ENCODE data around the gene SLC25A25. TPM values are rescaled to one million over a fixed set of nuclear protein-coding genes. Genes with fewer than 3 reads are reported as not detected.

The SLC25A25 gene
- total and polyA plus RNA-seq, 2 of the 8 experiments (the other 6 are each of a cell fraction or from before 2014, with no cell fraction given) = 6.5 to 18.5 TPM

DNA sequence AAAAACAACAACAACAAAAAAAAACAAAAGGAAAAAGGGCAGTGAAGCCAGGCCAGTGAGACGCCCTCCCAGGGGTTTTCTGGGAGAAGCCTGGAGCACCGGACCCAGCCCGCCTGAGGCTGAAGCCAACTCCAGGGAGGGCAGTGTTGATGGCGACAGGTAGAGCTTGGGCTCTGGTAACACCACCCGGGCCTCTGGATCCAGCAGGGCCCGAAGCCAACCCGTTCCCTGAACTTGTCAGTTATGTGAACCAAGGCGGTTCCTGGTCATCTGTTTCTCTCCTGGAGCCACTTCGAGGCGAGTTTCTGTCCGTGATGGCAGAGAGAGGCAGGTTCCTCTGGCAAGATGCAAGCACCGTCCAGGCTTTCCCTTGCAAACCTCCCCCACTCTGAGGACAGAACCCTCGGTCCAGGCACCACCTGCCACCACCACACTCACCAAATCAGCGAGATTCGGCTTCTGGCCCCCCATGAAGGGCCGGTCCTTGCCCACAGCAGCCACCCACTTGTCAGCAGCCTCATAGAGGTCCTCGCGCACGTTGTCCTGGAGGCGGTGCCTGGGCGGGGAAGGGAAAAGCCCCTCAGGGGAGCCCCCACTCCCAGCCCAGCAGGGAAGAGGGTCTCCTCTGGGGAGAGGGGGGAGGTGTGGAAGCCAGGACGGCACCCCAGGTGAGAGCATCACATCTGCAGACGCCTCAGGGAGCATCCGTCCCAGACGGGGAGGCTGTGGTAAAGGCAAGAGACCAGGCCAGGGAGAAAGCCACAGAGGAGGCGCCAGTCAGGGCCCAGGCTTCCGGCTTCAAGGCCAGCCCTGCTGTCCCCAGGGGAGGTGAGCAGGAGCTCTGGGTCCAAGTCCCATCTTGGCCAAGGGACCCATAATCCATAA, 54.1 kb downstream of the SLC25A25 start:
- H3K23me2 ChIP-seq (ENCODE audit: low read depth, low read length) = no peaks in the 10 kb centered on the region
- H3K4me2 ChIP-seq (ENCODE audit: insufficient read depth in 1 of 2, low read depth in 2 of 2, low read length in 2 of 2) = no peak overlapping the region
- no peak overlapping the region for H3K4me3 ChIP-seq (ENCODE audit: extremely low read depth in 1 of 4, insufficient read depth in 2 of 4, low read depth in 3 of 4, low read length in 4 of 4)
- DNase-seq (ENCODE audit: low read depth in 1 of 2, low spot score in 2 of 2) (no peak), FAIRE-seq (no peak)
- H3K79me1 ChIP-seq (ENCODE audit: low read depth, low read length) = peaks cover 4% of the 10 kb centered on the region; the same call in 1 of the 2 replicates
- H2BK120ac ChIP-seq (replicated peaks; ENCODE audit: low read depth, low read length) = no peak overlapping the region
- H2BK15ac ChIP-seq (ENCODE audit: low read length) = no peak overlapping the region
- no peak overlapping the region for H2AFZ ChIP-seq (ENCODE audit: low read length)
- no peak overlapping the region for H4K5ac ChIP-seq (ENCODE audit: insufficient read length, low read depth, low read length)
- no peak overlapping the region for H3K9ac ChIP-seq (replicated peaks in 1 of 4; ENCODE audit: extremely low read depth in 1 of 4, low read depth in 3 of 4, low read length in 3 of 4)
- H3K27ac ChIP-seq (ENCODE audit: low read depth, low read length) = no peak overlapping the region
- no peak for TF ChIP-seq TAF1 (IDR thresholded peaks at IDR 0.05; ENCODE audit: low read depth, low read length)
- no peak for TF ChIP-seq EP300 (IDR thresholded peaks at IDR 0.05; ENCODE audit: borderline replicate concordance in 1 of 2, low read depth in 2 of 2, low read length in 2 of 2)
- TF ChIP-seq YY1 (IDR thresholded peaks at IDR 0.05; ENCODE audit: low read depth, low read length) = no peak
- TF ChIP-seq SUZ12 (IDR thresholded peaks at IDR 0.05; ENCODE audit: low read length) = no peak
- no peak for TF ChIP-seq HDAC6 (IDR thresholded peaks at IDR 0.05; ENCODE audit: low read depth, low read length)
- no peak for TF ChIP-seq CBX5 (IDR thresholded peaks at IDR 0.05; ENCODE audit: low read depth, low read length)
- 93% methylated on average over 19 of the region's 27 CpGs; no CpG with 5 or more reads in 1 of the 2 experiments for WGBS, 2 experiments (ENCODE audit: extremely low coverage in 1 of 2, insufficient coverage in 1 of 2, insufficient read length in 1 of 2, insufficient replicate concordance in 2 of 2, low coverage in 1 of 2, low lambda C conversion rate in 2 of 2, missing lambda C conversion rate in 1 of 2)
- no peak overlapping the region for H3K23ac ChIP-seq (ENCODE audit: insufficient read length)
- H4K8ac ChIP-seq (ENCODE audit: extremely low read depth, insufficient read depth, low read length) = no peak overlapping the region; the same call in 1 of the 2 replicates
- H4K91ac ChIP-seq (replicated peaks; ENCODE audit: insufficient read length, low read length) = no peak overlapping the region
- no peak overlapping the region for H3K18ac ChIP-seq (ENCODE audit: extremely low read depth, low read length)
- peaks cover 3 to 24% of the 10 kb centered on the region in 2 experiments for H4K20me1 ChIP-seq (replicated peaks in 1 of 2; ENCODE audit: control insufficient read depth in 1 of 2, insufficient read depth in 2 of 2, low read length in 2 of 2)
- H3K56ac ChIP-seq (replicated peaks; ENCODE audit: insufficient read length, low read depth, low read length) = no peak overlapping the region
- no peak overlapping the region for H2AK5ac ChIP-seq (ENCODE audit: low read depth, low read length)
- H2BK20ac ChIP-seq (ENCODE audit: low read length) = no peak overlapping the region
- peaks cover 2 to 26% (median 8%) of the 10 kb centered on the region in 4 experiments; a peak in 4 of 8 replicates for H3K36me3 ChIP-seq (ENCODE audit: control insufficient read depth in 2 of 4, insufficient read depth in 4 of 4, low read length in 3 of 4)
- peaks cover 0 to 18% of the 10 kb centered on the region in 2 experiments; a peak in 1 of 4 replicates for H3K79me2 ChIP-seq (ENCODE audit: control insufficient read depth in 1 of 2, insufficient read depth in 2 of 2, low read length in 2 of 2)
- H3K9me3 ChIP-seq (ENCODE audit: insufficient read depth in 2 of 2, low read depth in 1 of 2, low read length in 1 of 2) = no peaks in the 10 kb centered on the region
- H3K4ac ChIP-seq (replicated peaks; ENCODE audit: insufficient read length, low read depth, low read length) = no peak overlapping the region
- H3K4me1 ChIP-seq (replicated peaks in 1 of 4; ENCODE audit: control insufficient read depth in 3 of 4, insufficient read depth in 4 of 4, low read length in 3 of 4) = peaks cover 0 to 8% (median 4%) of the 10 kb centered on the region in 4 experiments; a peak in 3 of 7 replicates
- ChIA-PET CTCF (ENCODE audit: partially characterized antibody) (interaction anchor here (0.6 to 1.3 kb wide), 3 partner anchors 37 to 193 kb away, joined by 3 read pairs; no protein-coding TSS in a partner anchor), POLR2A (ENCODE audit: partially characterized antibody) (no interaction called here)
- H2BK5ac ChIP-seq (ENCODE audit: low read depth, low read length) = no peak overlapping the region
- H2BK12ac ChIP-seq (ENCODE audit: low read depth, low read length) = no peak overlapping the region
- no peak overlapping the region for H3K14ac ChIP-seq (ENCODE audit: insufficient read length)
- no peaks in the 10 kb centered on the region for H3K27me3 ChIP-seq (replicated peaks in 1 of 4; ENCODE audit: control insufficient read depth in 3 of 4, extremely low read depth in 1 of 4, insufficient read depth in 3 of 4, low read length in 3 of 4)
